ENCODE measurements around the gene TMEM97. TPM values are rescaled to one million over a fixed set of nuclear protein-coding genes. Genes with fewer than 3 reads are reported as not detected.
"Not testable (repeated sequence)": the region's sequence is repeated elsewhere in the genome, so short reads cannot be mapped to it uniquely, and the experiment has no call there.

The TMEM97 gene
- polyA plus RNA-seq, 1 experiment = 12.5 TPM

- POLR2A ChIA-PET = no interaction called here
- Histone ChIP-seq H3K27me3 (ENCODE audit: control insufficient read depth, insufficient read depth, low read length) (no peaks in the 10 kb centered on the region), H3K4me3 (ENCODE audit: low read depth, low read length) (no peak overlapping the region), H3K36me3 (ENCODE audit: control insufficient read depth, insufficient read depth, low read length) (no peaks in the 10 kb centered on the region)
- DNase-seq (ENCODE audit: low read depth) = no peak
- CTCF ChIA-PET = interaction anchor here (0.9 to 1.6 kb wide), 4 partner anchors 10 to 38 kb away, joined by 3 to 4 read pairs (median 3); partner anchors contain the start of gene TMEM97
- TF ChIP-seq, protein P1, sequence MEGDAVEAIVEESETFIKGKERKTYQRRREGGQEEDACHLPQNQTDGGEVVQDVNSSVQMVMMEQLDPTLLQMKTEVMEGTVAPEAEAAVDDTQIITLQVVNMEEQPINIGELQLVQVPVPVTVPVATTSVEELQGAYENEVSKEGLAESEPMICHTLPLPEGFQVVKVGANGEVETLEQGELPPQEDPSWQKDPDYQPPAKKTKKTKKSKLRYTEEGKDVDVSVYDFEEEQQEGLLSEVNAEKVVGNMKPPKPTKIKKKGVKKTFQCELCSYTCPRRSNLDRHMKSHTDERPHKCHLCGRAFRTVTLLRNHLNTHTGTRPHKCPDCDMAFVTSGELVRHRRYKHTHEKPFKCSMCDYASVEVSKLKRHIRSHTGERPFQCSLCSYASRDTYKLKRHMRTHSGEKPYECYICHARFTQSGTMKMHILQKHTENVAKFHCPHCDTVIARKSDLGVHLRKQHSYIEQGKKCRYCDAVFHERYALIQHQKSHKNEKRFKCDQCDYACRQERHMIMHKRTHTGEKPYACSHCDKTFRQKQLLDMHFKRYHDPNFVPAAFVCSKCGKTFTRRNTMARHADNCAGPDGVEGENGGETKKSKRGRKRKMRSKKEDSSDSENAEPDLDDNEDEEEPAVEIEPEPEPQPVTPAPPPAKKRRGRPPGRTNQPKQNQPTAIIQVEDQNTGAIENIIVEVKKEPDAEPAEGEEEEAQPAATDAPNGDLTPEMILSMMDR (IDR thresholded peaks at IDR 0.05; ENCODE audit: insufficient read depth, low read depth, low read length) = no peak
These were observed 38.2 kb upstream of the TMEM97 start for GRCh38 chr17:28280826-28281225.

DNA sequence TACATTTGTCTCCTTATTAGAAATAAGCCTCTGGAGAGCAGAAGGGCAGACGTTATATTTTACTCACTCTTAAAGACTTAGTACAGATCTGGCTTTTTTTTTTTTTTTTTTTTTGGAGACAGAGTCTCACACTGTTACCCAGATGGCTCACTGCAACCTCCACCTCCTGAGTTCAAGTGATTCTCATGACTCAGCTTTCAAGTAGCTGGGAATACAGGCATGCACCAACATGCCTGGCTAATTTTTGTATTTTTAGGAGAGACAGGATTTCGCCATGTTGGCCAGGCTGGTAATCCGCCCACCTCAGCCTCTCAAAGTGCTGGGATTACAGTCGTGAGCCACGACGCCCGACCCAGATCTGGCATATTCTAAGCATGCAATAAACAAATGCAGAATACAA lies 36.4 kb upstream of the TMEM97 start:
- POLR2A ChIA-PET = no interaction called here
- H3K27me3 ChIP-seq (ENCODE audit: control insufficient read depth, insufficient read depth, low read length) = no peaks in the 10 kb centered on the region
- peak; percentile 74 for DNase-seq (ENCODE audit: low read depth)
- CTCF ChIA-PET = no interaction called here
- TF ChIP-seq, protein P1 (IDR thresholded peaks at IDR 0.05; ENCODE audit: insufficient read depth, low read depth, low read length) = no peak
- H3K4me3 ChIP-seq (ENCODE audit: low read depth, low read length) = no peak overlapping the region
- no peaks in the 10 kb centered on the region for H3K36me3 ChIP-seq (ENCODE audit: control insufficient read depth, insufficient read depth, low read length)

DNA sequence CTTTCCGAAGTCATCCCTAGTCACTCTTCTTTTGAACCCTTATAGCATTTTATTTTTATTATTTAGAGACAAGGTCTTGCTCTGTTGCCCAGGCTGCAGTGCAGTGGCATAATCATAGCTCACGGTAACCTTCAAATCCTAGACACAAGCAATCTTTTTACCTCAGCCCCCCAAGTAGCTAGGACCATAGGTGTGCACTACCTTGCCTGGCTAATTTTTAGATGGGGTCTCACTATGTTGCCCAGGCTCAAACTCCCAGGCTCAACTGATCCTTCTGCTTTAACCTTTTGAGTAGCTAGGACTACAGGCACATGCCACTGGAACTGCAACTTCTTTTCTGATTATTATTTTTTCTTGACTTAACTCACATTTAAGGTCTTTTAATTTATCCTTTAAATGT lies 33.0 kb upstream of the TMEM97 start:
- ChIA-PET POLR2A (no interaction called here), CTCF (no interaction called here)
- Histone ChIP-seq H3K4me3 (ENCODE audit: low read depth, low read length) (no peak overlapping the region), H3K36me3 (ENCODE audit: control insufficient read depth, insufficient read depth, low read length) (no peaks in the 10 kb centered on the region), H3K27me3 (ENCODE audit: control insufficient read depth, insufficient read depth, low read length) (no peaks in the 10 kb centered on the region)
- DNase-seq (ENCODE audit: low read depth) = no peak
- TF ChIP-seq, protein P1 (IDR thresholded peaks at IDR 0.05; ENCODE audit: insufficient read depth, low read depth, low read length) = no peak

DNA sequence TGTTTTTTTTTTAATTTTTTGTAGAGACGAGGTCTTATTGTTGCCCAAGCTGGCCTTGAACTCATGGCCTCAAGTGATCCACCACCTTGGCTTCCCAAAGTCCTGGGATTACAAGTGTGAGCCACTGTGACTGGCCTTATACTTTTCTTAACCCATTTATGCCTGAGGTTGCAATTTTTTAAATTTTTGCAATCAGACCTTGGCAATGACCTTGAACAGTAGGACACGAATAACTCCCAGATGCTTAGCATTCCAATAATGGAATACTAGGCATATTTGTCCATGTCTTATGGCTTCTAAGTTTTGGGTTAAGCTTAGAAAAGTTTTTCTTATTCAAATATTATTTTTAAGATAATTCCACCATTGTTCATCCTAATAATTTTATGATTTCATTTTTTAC lies 28.3 kb upstream of the TMEM97 start:
- CTCF ChIA-PET = interaction anchor here (1.2 kb wide), 1 partner anchor 10 kb away, joined by 4 read pairs; no protein-coding TSS in a partner anchor
- POLR2A ChIA-PET = no interaction called here
- no peaks in the 10 kb centered on the region for H3K36me3 ChIP-seq (ENCODE audit: control insufficient read depth, insufficient read depth, low read length)
- no peaks in the 10 kb centered on the region for H3K27me3 ChIP-seq (ENCODE audit: control insufficient read depth, insufficient read depth, low read length)
- no peak overlapping the region for H3K4me3 ChIP-seq (ENCODE audit: low read depth, low read length)
- DNase-seq (ENCODE audit: low read depth) = no peak
- TF ChIP-seq, protein P1 (IDR thresholded peaks at IDR 0.05; ENCODE audit: insufficient read depth, low read depth, low read length) = no peak

- H3K27me3 ChIP-seq (ENCODE audit: control insufficient read depth, insufficient read depth, low read length) = no peaks in the 10 kb centered on the region
- DNase-seq (ENCODE audit: low read depth) = no peak
- ChIA-PET POLR2A (no interaction called here), CTCF (no interaction called here)
- no peak overlapping the region for H3K4me3 ChIP-seq (ENCODE audit: low read depth, low read length)
- TF ChIP-seq, protein P1 (IDR thresholded peaks at IDR 0.05; ENCODE audit: insufficient read depth, low read depth, low read length) = no peak
- H3K36me3 ChIP-seq (ENCODE audit: control insufficient read depth, insufficient read depth, low read length) = no peaks in the 10 kb centered on the region
These were observed 27.1 kb upstream of the TMEM97 start for GRCh38 chr17:28291780-28292330.

DNA sequence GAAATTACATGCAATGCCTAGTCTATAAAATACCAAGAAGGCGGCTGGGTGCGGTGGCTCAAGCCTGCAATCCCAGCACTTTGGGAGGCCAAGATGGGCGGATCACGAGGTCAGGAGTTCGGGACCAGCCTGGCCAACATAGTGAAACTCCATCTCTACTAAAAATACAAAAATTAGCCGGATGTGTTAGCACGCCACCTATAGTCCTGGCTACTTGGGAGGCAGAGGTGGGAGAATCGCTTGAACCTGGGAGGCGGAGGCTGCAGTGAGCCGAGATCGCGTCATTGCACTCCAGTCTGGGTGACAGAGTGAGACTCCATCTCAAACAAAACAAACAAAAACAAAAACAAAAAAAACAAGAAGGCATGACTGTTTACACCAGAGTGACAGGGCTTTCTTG lies 26.1 kb upstream of the TMEM97 start:
- H3K4me3 ChIP-seq (ENCODE audit: low read depth, low read length); H3K36me3 ChIP-seq (ENCODE audit: control insufficient read depth, insufficient read depth, low read length); CTCF ChIA-PET; DNase-seq (ENCODE audit: low read depth); H3K27me3 ChIP-seq (ENCODE audit: control insufficient read depth, insufficient read depth, low read length); POLR2A ChIA-PET: not testable (repeated sequence)

Measured in BJ (cell line).